ENCODE results near the gene SNX13. TPM values are rescaled to one million over a fixed set of nuclear protein-coding genes. Genes with fewer than 3 reads are reported as not detected.

The SNX13 gene
- total and polyA plus RNA-seq, 2 experiments from 2014 or later, result 7.5 to 42.7 TPM

DNA sequence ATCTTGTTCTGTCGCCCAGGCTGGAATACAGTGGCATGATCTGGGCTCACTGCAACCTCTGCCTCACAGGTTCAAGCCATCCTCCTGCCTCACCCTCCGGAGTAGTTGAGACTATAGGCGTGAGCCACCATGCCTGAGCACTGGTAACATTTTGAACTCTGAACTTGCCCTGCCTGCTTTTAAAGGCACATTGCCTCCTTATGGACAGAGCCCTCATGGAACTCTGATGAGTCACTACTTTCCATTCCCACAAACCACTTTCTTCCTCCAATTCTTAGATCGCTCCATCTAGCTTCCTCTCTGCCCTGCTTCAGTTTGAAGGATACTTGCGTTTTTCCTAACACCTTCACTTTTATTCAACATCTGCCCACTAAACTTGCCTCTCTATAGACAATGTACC, 49.3 kb upstream of the SNX13 start:
- Mint-ChIP-seq H3K27ac (no peak overlapping the region), H3K4me1 (peaks cover 10% of the 10 kb centered on the region; the same call in 2 of the 3 replicates), H3K36me3 (ENCODE audit: low read depth) (no peaks in the 10 kb centered on the region), H3K27me3 (ENCODE audit: insufficient read depth, low read depth, poor library complexity) (peaks cover 5% of the 10 kb centered on the region), H3K9me3 (no peaks in the 10 kb centered on the region), H3K4me3 (no peak overlapping the region)
- H3K27me3 ChIP-seq (ENCODE audit: insufficient read depth), result no peaks in the 10 kb centered on the region
- DNase-seq (ENCODE audit: low spot score) (no peak), ATAC-seq (no peak)
- no peak for TF ChIP-seq NANOG (IDR thresholded peaks at IDR 0.05; ENCODE audit: borderline replicate concordance)
- TF ChIP-seq, protein P1, sequence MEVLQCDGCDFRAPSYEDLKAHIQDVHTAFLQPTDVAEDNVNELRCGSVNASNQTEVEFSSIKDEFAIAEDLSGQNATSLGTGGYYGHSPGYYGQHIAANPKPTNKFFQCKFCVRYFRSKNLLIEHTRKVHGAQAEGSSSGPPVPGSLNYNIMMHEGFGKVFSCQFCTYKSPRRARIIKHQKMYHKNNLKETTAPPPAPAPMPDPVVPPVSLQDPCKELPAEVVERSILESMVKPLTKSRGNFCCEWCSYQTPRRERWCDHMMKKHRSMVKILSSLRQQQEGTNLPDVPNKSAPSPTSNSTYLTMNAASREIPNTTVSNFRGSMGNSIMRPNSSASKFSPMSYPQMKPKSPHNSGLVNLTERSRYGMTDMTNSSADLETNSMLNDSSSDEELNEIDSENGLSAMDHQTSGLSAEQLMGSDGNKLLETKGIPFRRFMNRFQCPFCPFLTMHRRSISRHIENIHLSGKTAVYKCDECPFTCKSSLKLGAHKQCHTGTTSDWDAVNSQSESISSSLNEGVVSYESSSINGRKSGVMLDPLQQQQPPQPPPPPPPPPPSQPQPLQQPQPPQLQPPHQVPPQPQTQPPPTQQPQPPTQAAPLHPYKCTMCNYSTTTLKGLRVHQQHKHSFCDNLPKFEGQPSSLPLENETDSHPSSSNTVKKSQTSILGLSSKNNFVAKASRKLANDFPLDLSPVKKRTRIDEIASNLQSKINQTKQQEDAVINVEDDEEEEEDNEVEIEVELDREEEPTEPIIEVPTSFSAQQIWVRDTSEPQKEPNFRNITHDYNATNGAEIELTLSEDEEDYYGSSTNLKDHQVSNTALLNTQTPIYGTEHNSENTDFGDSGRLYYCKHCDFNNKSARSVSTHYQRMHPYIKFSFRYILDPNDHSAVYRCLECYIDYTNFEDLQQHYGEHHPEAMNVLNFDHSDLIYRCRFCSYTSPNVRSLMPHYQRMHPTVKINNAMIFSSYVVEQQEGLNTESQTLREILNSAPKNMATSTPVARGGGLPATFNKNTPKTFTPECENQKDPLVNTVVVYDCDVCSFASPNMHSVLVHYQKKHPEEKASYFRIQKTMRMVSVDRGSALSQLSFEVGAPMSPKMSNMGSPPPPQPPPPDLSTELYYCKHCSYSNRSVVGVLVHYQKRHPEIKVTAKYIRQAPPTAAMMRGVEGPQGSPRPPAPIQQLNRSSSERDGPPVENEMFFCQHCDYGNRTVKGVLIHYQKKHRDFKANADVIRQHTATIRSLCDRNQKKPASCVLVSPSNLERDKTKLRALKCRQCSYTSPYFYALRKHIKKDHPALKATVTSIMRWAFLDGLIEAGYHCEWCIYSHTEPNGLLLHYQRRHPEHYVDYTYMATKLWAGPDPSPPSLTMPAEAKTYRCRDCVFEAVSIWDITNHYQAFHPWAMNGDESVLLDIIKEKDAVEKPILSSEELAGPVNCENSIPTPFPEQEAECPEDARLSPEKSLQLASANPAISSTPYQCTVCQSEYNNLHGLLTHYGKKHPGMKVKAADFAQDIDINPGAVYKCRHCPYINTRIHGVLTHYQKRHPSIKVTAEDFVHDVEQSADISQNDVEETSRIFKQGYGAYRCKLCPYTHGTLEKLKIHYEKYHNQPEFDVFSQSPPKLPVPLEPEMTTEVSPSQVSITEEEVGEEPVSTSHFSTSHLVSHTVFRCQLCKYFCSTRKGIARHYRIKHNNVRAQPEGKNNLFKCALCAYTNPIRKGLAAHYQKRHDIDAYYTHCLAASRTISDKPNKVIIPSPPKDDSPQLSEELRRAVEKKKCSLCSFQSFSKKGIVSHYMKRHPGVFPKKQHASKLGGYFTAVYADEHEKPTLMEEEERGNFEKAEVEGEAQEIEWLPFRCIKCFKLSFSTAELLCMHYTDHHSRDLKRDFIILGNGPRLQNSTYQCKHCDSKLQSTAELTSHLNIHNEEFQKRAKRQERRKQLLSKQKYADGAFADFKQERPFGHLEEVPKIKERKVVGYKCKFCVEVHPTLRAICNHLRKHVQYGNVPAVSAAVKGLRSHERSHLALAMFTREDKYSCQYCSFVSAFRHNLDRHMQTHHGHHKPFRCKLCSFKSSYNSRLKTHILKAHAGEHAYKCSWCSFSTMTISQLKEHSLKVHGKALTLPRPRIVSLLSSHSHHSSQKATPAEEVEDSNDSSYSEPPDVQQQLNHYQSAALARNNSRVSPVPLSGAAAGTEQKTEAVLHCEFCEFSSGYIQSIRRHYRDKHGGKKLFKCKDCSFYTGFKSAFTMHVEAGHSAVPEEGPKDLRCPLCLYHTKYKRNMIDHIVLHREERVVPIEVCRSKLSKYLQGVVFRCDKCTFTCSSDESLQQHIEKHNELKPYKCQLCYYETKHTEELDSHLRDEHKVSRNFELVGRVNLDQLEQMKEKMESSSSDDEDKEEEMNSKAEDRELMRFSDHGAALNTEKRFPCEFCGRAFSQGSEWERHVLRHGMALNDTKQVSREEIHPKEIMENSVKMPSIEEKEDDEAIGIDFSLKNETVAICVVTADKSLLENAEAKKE (CRISPR knock-in tag; IDR thresholded peaks at IDR 0.05), result no peak
- TF ChIP-seq, protein P2, sequence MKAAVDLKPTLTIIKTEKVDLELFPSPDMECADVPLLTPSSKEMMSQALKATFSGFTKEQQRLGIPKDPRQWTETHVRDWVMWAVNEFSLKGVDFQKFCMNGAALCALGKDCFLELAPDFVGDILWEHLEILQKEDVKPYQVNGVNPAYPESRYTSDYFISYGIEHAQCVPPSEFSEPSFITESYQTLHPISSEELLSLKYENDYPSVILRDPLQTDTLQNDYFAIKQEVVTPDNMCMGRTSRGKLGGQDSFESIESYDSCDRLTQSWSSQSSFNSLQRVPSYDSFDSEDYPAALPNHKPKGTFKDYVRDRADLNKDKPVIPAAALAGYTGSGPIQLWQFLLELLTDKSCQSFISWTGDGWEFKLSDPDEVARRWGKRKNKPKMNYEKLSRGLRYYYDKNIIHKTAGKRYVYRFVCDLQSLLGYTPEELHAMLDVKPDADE (IDR thresholded peaks at IDR 0.05), result no peak
- TF ChIP-seq EZH2phosphoT487 (IDR thresholded peaks at IDR 0.05; ENCODE audit: unreplicated experiment), result no peak
- TF ChIP-seq CREB1 (CRISPR knock-in tag; IDR thresholded peaks at IDR 0.05; ENCODE audit: low read depth), result no peak
- no peak for TF ChIP-seq JUNB (IDR thresholded peaks at IDR 0.05; ENCODE audit: unreplicated experiment)
- TF ChIP-seq ZNF331 (CRISPR knock-in tag; IDR thresholded peaks at IDR 0.05; ENCODE audit: low read depth), result no peak
- TF ChIP-seq, protein P3, sequence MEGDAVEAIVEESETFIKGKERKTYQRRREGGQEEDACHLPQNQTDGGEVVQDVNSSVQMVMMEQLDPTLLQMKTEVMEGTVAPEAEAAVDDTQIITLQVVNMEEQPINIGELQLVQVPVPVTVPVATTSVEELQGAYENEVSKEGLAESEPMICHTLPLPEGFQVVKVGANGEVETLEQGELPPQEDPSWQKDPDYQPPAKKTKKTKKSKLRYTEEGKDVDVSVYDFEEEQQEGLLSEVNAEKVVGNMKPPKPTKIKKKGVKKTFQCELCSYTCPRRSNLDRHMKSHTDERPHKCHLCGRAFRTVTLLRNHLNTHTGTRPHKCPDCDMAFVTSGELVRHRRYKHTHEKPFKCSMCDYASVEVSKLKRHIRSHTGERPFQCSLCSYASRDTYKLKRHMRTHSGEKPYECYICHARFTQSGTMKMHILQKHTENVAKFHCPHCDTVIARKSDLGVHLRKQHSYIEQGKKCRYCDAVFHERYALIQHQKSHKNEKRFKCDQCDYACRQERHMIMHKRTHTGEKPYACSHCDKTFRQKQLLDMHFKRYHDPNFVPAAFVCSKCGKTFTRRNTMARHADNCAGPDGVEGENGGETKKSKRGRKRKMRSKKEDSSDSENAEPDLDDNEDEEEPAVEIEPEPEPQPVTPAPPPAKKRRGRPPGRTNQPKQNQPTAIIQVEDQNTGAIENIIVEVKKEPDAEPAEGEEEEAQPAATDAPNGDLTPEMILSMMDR (conservative IDR thresholded peaks at IDR 0.05; ENCODE audit: low read depth in 2 of 2), result no peak
- no peaks in the 10 kb centered on the region for H3K9me2 ChIP-seq (ENCODE audit: insufficient read depth)
- H2AFZ ChIP-seq, result 0 out of 2 replicates have a peak overlapping the region, but pooled peaks have one; percentile 8
- H3K79me2 ChIP-seq (replicated peaks; ENCODE audit: insufficient read depth), result no peaks in the 10 kb centered on the region
- no peaks in the 10 kb centered on the region for H3K36me3 ChIP-seq (ENCODE audit: insufficient read depth)
- H3K4me3 ChIP-seq, result no peak overlapping the region
- no peaks in the 10 kb centered on the region for H3F3A ChIP-seq (replicated peaks; ENCODE audit: low read depth)
- no peak overlapping the region for H3K27ac ChIP-seq (ENCODE audit: low read depth)
- H3K4me2 ChIP-seq, result no peak overlapping the region
- no peaks in the 10 kb centered on the region; the same call in 1 of the 2 replicates for H3K4me1 ChIP-seq (ENCODE audit: insufficient read depth)
- H4K20me1 ChIP-seq (replicated peaks; ENCODE audit: insufficient read depth), result no peaks in the 10 kb centered on the region

All from GM23338 (cell line).